Coronary artery (tissue), 2 donors: ENCODE results near the gene APBA1.
A peak's percentile ranks its signal among the peaks of the same experiment; 100 is the strongest.

ENCODE experiments used
- DNase-seq: peaks from one replicate; pipeline ENCODE4 v3.0.0-alpha.2; 2017; ENCODE audit warnings: low spot score
- H3K27ac ChIP-seq, 2 donors: fragments of 200-600 bp; sonication (generic); one replicate each; pipeline ENCODE4 v1.5.1; 2016 to 2019
- H3K4me3 ChIP-seq: fragments of 200-600 bp; sonication (generic); 2 replicates; pipeline ENCODE4 v1.5.1; 2016; ENCODE audit warnings: mild to moderate bottlenecking, moderate library complexity
- CTCF ChIP-seq: fragments of 200-600 bp; sonication (generic); IDR thresholded peaks from one replicate; pipeline ENCODE4 v1.5.1; 2019; ENCODE audit warnings: antibody characterized with exemption

APBA1 gene

DNA sequence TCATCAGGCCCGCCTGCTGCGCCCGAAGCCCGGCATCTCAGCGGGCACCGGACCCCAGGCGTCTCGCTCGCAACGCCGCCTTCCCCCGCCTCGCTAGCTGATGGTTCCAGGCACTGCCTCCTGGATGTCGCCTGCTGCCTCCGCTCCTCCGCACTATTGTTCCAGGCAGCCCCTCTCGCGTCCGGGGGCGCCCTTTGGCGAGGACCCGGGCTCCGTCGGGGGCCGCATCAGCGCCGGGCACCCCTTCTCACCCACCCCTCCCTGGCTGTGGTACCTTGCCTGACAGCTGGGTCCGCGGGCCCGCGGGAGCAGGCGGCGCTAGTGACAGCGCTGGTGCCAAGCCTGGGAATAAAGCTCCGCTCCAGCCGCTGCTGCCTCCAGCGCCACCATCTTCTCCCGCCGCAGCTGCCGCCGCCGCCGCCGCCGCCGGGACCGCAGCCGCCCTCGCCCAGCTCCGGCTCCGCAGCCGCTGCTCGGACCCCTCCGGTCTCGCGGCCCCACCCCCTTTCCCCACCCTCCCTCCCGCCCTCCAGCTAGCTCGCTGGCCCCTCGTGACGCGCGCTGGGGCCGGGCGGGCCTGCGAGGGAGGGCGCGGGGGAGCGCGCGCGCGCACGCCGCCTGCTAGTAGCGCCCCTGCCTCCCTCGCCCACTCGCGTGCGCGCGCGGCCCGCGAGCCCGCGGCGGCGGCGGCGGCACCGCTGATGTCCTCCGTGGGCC, at the start of gene APBA1:
Gene APBA1, minus strand, starts transcription at position 493 of the 717 bp plus-strand sequence.
- Histone ChIP-seq H3K27ac (peak within 1 kb of the TSS; percentile 73 to 86), H3K4me3 (peak within 1 kb of the TSS; percentile 86)
- peak; percentile 80 for DNase-seq
- TF ChIP-seq CTCF: no peak

GRCh38 chr9:69719983-69720382, 47.8 kb upstream of the APBA1 start:
- no peak for DNase-seq
- Histone ChIP-seq H3K4me3 (no peak overlapping the region), H3K27ac (no peak overlapping the region)
- no peak for TF ChIP-seq CTCF

DNA sequence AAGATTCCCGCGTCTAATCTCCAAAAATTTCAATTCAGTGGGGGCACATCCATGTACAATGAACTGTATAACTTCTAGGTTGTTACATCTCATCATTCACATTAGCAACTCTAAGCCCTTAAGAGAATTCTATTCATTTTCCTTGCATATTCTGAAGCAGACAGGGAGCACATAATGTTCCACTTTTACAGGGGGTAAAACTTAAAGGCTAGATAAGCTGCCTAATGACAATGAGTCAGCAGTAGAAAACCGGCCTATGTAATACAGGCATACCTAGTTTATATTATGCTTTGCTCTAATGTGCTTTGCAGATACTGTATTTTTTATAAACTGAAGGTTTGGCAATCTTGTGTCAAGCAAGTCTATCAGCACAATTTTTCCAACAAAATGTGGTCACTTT, 47.2 kb upstream of the APBA1 start:
- no peak overlapping the region for H3K27ac ChIP-seq
- no peak overlapping the region for H3K4me3 ChIP-seq
- no peak for TF ChIP-seq CTCF
- DNase-seq: no peak

- no peak for DNase-seq
- no peak for TF ChIP-seq CTCF
- Histone ChIP-seq H3K4me3 (no peak overlapping the region), H3K27ac (no peak overlapping the region)
Measured at GRCh38 chr9:69718218-69718617, 46.0 kb upstream of the APBA1 start.

GRCh38 chr9:69715825-69716224, 43.7 kb upstream of the APBA1 start:
- H3K27ac ChIP-seq: no peak overlapping the region
- DNase-seq: no peak
- no peak overlapping the region for H3K4me3 ChIP-seq
- TF ChIP-seq CTCF: no peak

GRCh38 chr9:69715096-69715495, 42.9 kb upstream of the APBA1 start:
- Histone ChIP-seq H3K4me3 (no peak overlapping the region), H3K27ac (no peak overlapping the region)
- no peak for TF ChIP-seq CTCF
- DNase-seq: no peak

- no peak for DNase-seq
- no peak for TF ChIP-seq CTCF
- Histone ChIP-seq H3K27ac (no peak overlapping the region), H3K4me3 (no peak overlapping the region)
Measured at GRCh38 chr9:69697475-69697874, 25.3 kb upstream of the APBA1 start.
